Measurements from ENCODE around the gene PTGER4.

Gene PTGER4

GRCh38 chr5:40678026-40678425 lies 1.7 kb upstream of the PTGER4 start:
- TF ChIP-seq, protein P1, sequence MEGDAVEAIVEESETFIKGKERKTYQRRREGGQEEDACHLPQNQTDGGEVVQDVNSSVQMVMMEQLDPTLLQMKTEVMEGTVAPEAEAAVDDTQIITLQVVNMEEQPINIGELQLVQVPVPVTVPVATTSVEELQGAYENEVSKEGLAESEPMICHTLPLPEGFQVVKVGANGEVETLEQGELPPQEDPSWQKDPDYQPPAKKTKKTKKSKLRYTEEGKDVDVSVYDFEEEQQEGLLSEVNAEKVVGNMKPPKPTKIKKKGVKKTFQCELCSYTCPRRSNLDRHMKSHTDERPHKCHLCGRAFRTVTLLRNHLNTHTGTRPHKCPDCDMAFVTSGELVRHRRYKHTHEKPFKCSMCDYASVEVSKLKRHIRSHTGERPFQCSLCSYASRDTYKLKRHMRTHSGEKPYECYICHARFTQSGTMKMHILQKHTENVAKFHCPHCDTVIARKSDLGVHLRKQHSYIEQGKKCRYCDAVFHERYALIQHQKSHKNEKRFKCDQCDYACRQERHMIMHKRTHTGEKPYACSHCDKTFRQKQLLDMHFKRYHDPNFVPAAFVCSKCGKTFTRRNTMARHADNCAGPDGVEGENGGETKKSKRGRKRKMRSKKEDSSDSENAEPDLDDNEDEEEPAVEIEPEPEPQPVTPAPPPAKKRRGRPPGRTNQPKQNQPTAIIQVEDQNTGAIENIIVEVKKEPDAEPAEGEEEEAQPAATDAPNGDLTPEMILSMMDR (IDR thresholded peaks at IDR 0.05; ENCODE audit: low read length, missing control alignments), result no peak
- no peak for DNase-seq (ENCODE audit: low read depth)
- no peak overlapping the region for H3K4me3 ChIP-seq (replicated peaks; ENCODE audit: low read depth, low read length)

GRCh38 chr5:40678460-40679147 lies 1.1 kb upstream of the PTGER4 start:
- TF ChIP-seq, protein P1 (IDR thresholded peaks at IDR 0.05; ENCODE audit: low read length, missing control alignments), result no peak
- no peak for DNase-seq (ENCODE audit: low read depth)
- H3K4me3 ChIP-seq (replicated peaks; ENCODE audit: low read depth, low read length), result peak overlapping the region; percentile 77

DNA sequence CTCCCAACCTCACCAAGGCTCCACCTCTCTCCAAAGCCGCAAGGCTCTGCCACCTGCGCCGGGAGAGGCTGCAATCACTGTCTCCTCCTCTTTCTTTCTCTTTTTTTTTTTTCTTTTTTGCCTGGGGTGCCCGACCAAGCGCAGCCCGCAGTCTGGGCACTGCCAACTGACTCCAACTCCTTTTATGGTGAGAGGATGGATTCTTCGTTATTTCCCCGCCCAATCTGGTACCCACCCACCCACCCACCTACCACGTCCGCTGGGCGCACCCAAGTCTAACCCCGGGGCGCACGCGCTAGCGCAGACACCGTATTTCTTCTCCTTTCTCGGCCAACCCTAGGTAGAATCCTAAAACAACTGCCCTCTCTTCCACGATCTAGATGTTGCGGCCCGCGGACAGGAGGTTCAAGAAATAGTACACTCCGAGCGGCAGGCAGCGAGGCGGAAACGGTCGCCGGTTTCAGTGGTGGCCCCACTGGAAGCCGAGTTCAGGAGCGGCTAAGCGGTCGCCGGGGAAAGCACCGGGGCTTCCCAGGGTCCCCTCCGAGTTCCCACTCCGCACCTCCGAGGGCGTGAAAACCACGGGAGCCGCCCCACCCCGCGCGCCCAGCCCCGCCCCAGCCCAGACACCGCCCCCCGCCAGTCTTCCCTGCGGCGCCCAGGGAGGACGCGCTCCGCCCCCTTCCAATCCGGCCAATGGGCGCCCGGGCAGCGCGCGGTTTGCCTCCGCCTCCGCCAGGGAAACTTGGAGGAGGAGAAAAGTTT lies 385 bp upstream of the PTGER4 start:
- TF ChIP-seq, protein P1 (IDR thresholded peaks at IDR 0.05; ENCODE audit: low read length, missing control alignments), result no peak

GRCh38 chr5:40680741-40681362 lies 1.1 kb downstream of the PTGER4 start:
- H3K4me3 ChIP-seq (replicated peaks; ENCODE audit: low read depth, low read length), result peak overlapping the region; percentile 77
- TF ChIP-seq, protein P1 (IDR thresholded peaks at IDR 0.05; ENCODE audit: low read length, missing control alignments), result no peak
- DNase-seq (ENCODE audit: low read depth), result no peak

More for the DNA sequence above, 385 bp upstream of the PTGER4 start:
- peak; percentile 87 for DNase-seq (ENCODE audit: low read depth)
- peak overlapping the region; percentile 77 for H3K4me3 ChIP-seq (replicated peaks; ENCODE audit: low read depth, low read length)

- DNase-seq (ENCODE audit: low read depth), result no peak
- TF ChIP-seq, protein P1 (IDR thresholded peaks at IDR 0.05; ENCODE audit: low read length, missing control alignments), result no peak
- H3K4me3 ChIP-seq (replicated peaks; ENCODE audit: low read depth, low read length), result peak overlapping the region; percentile 77
These were observed 1.8 kb downstream of the PTGER4 start for GRCh38 chr5:40681363-40682153.

DNA sequence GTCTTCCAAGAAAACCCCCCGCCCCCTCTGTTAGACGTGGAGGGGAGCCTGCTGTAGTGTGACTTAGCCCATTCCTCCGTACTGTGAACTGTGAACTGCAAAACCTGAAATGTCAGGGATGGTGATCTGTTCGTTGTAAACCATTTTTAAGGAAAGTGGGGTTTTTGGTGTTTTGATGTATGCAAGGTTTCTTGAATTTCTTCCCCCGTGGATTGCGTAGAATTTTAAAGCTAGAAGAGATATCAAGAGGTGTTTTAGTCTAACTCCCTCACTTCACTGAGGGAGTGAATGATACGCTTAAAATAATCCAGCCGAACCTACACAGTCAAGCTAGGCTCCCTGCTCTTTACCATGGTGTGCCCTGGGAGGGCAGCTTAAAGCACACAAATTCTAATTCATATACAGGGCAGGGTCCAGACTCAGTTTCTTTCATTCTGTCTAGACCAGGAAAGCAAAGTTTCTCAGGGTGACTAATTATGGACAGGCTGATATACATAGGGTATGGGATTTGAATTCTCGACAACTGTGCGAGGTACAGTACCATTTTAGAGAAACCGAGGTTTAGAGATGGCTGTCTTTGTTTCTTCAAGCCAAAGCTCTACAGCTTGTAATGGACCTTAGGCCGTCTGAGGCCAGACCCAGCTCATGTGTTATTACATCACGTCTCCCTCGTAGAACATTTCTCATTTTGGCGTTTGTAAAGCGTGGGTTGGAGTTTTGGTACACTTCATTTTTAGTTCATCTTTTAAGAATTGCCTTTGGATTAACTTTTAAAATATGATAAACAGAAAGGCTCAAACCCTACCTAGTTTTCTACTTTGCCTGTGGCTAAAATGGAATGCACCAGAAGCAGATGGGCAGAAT lies 2.7 kb downstream of the PTGER4 start:
- no peak for DNase-seq (ENCODE audit: low read depth)
- TF ChIP-seq, protein P1 (IDR thresholded peaks at IDR 0.05; ENCODE audit: low read length, missing control alignments), result no peak
- peak overlapping the region; percentile 77 for H3K4me3 ChIP-seq (replicated peaks; ENCODE audit: low read depth, low read length)
